Gastroesophageal sphincter (tissue), 4 donors: Measurements from ENCODE around the gene TLE2. TPM values are rescaled to one million over a fixed set of nuclear protein-coding genes. Genes with fewer than 3 reads are reported as not detected.

ENCODE experiments used
- ATAC-seq: fragments of 150-250 bp; one replicate; pipeline ENCODE4 v1.9.1; 2016; ENCODE audit warnings: mild to moderate bottlenecking, moderate library complexity
- H3K27ac ChIP-seq, 4 donors: fragments of 200-600 bp; sonication (generic) in 3 of 4; 1 replicate in 3 of 4; 2 replicates in 1 of 4; pipeline ENCODE4 v1.5.1; 2016 to 2019
- H3K27me3 ChIP-seq: fragments of 200-600 bp; sonication (generic); one replicate; pipeline ENCODE4 v1.5.1; 2019
- H3K36me3 ChIP-seq, 2 donors: fragments of 200-600 bp; sonication (generic); one replicate each; pipeline ENCODE4 v1.5.1; 2019; ENCODE audit warnings: control low read depth in 1 of 2
- H3K4me1 ChIP-seq, 3 donors: fragments of 200-600 bp; sonication (generic); 1 replicate in 2 of 3; 2 replicates in 1 of 3; pipeline ENCODE4 v1.5.1; 2016 to 2019; ENCODE audit warnings: control low read depth in 2 of 3
- H3K4me3 ChIP-seq, 2 donors: fragments of 200-600 bp; sonication (generic); one replicate each; pipeline ENCODE4 v1.5.1; 2019; ENCODE audit warnings: mild to moderate bottlenecking in 1 of 2, moderate library complexity in 1 of 2
- H3K9me3 ChIP-seq, 3 donors: fragments of 200-600 bp; sonication (generic); one replicate each; pipeline ENCODE4 v1.5.1; 2017 to 2019; ENCODE audit warnings: control low read depth in 2 of 3
- CTCF ChIP-seq, 4 experiments: fragments of 200-600 bp in 2 of 4; fragments of 450-650 bp in 2 of 4; sonication (generic) in 1 of 4; IDR thresholded peaks; one replicate each; pipeline ENCODE4 v1.5.1; 2017 to 2019; ENCODE audit warnings: antibody characterized with exemption in 4 of 4, mild to moderate bottlenecking in 2 of 4, moderate library complexity in 2 of 4
- EP300 ChIP-seq: sonication (generic); formaldehyde crosslinking; IDR thresholded peaks from one replicate; pipeline ENCODE4 v1.6.1; 2017; ENCODE audit warnings: antibody characterized with exemption, mild to moderate bottlenecking
- POLR2A ChIP-seq, 2 donors: fragments of 450-650 bp; IDR thresholded peaks; one replicate each; pipeline ENCODE4 v1.6.1; 2017; ENCODE audit warnings: antibody characterized with exemption in 2 of 2, mild to moderate bottlenecking in 2 of 2, moderate library complexity in 1 of 2
- POLR2AphosphoS5 ChIP-seq: sonication (generic); formaldehyde crosslinking; IDR thresholded peaks from one replicate; pipeline ENCODE4 v1.6.1; 2017; ENCODE audit warnings: antibody characterized with exemption
- WGBS, 2 donors: methylation state at CpG; one replicate each; pipeline ENCODE4 v1.1.5; 2018; ENCODE audit warnings: low coverage in 1 of 2; 5-methylcytosine and 5-hydroxymethylcytosine counted together
- total RNA-seq, 4 donors: library from RNA; depleted of rRNA; stranded (reverse); fragments of >200 nt; gene quantifications; one replicate each; pipeline ENCODE4 v1.1.0, GENCODE V29; 2016

The TLE2 gene
- total RNA-seq, 4 donors from 2014 or later = 27.1 to 46.1 (median 34.4) TPM

GRCh38 chr19:3064011-3064330 is 34.9 kb upstream of the TLE2 start:
- peaks cover 0 to 36% (median 7%) of the 10 kb centered on the region in 3 donors for H3K4me1 ChIP-seq
- TF ChIP-seq POLR2A (IDR thresholded peaks at IDR 0.05) (no peak), EP300 (no peak)
- no peak overlapping the region for H3K4me3 ChIP-seq
- peak overlapping the region in 3 of 4 donors; percentile 98 to 99 (median 98) for H3K27ac ChIP-seq
- peaks cover 0 to 11% of the 10 kb centered on the region in 2 donors for H3K36me3 ChIP-seq
- WGBS, 2 donors = 100% methylated on average over 2 of the region's 7 CpGs; no CpG with 5 or more reads in 1 of the 2 donors
- no peaks in the 10 kb centered on the region for H3K27me3 ChIP-seq
- ATAC-seq = no peak
- no peaks in the 10 kb centered on the region for H3K9me3 ChIP-seq

GRCh38 chr19:3062165-3063105 is 33.4 kb upstream of the TLE2 start, which contains the start of gene TLE5:
TLE5 (minus strand) TSS chr19:3062495; CDS start chr19:3062200, 295 bp downstream.
- Histone ChIP-seq H3K9me3 (no peaks in the 10 kb centered on the region), H3K4me1 (peaks cover 0 to 51% (median 16%) of the 10 kb centered on the region in 3 donors), H3K27me3 (no peaks in the 10 kb centered on the region), H3K4me3 (peak within 1 kb of the TSS; percentile 68 to 79), H3K27ac (peak within 1 kb of the TSS; percentile 86 to 99 (median 98)), H3K36me3 (peaks cover 0 to 26% of the 10 kb centered on the region in 2 donors)
- TF ChIP-seq POLR2AphosphoS5 (no peak), POLR2A (IDR thresholded peaks at IDR 0.05) (peak in 1 of 2 donors; percentile 29), EP300 (no peak)
- 9 to 10% methylated on average over 1 of the region's 111 CpGs for whole genome bisulfite sequencing, 2 donors
- ATAC-seq = peak; percentile 81

- TF ChIP-seq POLR2A (IDR thresholded peaks at IDR 0.05) = peak in 1 of 2 donors; percentile 39
- TF ChIP-seq EP300 = no peak
- peak in 3 of 4 experiments; percentile 34 to 70 (median 38) for TF ChIP-seq CTCF (IDR thresholded peaks at IDR 0.05)
- peak; percentile 23 for TF ChIP-seq POLR2AphosphoS5
- WGBS, 2 donors = no CpG with 5 or more reads among the region's 88 CpGs
- Histone ChIP-seq H3K4me1 (peaks cover 2 to 61% (median 26%) of the 10 kb centered on the region in 3 donors), H3K27ac (peak overlapping the region; percentile 86 to 99 (median 98)), H3K27me3 (no peaks in the 10 kb centered on the region), H3K9me3 (no peaks in the 10 kb centered on the region), H3K4me3 (peak overlapping the region; percentile 68 to 79), H3K36me3 (peaks cover 0 to 36% of the 10 kb centered on the region in 2 donors)
- ATAC-seq = peak; percentile 44
These were observed 32.4 kb upstream of the TLE2 start for GRCh38 chr19:3061182-3062161.

- H3K27me3 ChIP-seq = no peaks in the 10 kb centered on the region
- H3K36me3 ChIP-seq = peaks cover 0 to 42% of the 10 kb centered on the region in 2 donors
- peak overlapping the region; percentile 68 to 79 for H3K4me3 ChIP-seq
- TF ChIP-seq CTCF (IDR thresholded peaks at IDR 0.05) (no peak), EP300 (no peak), POLR2AphosphoS5 (no peak), POLR2A (IDR thresholded peaks at IDR 0.05) (no peak)
- peak overlapping the region; percentile 86 to 99 (median 98) for H3K27ac ChIP-seq
- H3K9me3 ChIP-seq = no peaks in the 10 kb centered on the region
- H3K4me1 ChIP-seq = peaks cover 2 to 67% (median 28%) of the 10 kb centered on the region in 3 donors
- WGBS, 2 donors = 15 to 20% methylated on average over 1 of the region's 4 CpGs
- no peak for ATAC-seq
These were observed 31.7 kb upstream of the TLE2 start for GRCh38 chr19:3060857-3061181.

- H3K27me3 ChIP-seq = no peaks in the 10 kb centered on the region
- WGBS, 2 donors = 20 to 25% methylated on average over 1 to 2 of the region's 16 CpGs
- peak overlapping the region in 1 of 2 donors; percentile 68 for H3K4me3 ChIP-seq
- peak overlapping the region in 3 of 4 donors; percentile 3 to 99 (median 98) for H3K27ac ChIP-seq
- no peak for ATAC-seq
- peaks cover 2 to 79% (median 31%) of the 10 kb centered on the region in 3 donors for H3K4me1 ChIP-seq
- H3K9me3 ChIP-seq = no peaks in the 10 kb centered on the region
- H3K36me3 ChIP-seq = peaks cover 0 to 54% of the 10 kb centered on the region in 2 donors
- TF ChIP-seq POLR2A (IDR thresholded peaks at IDR 0.05) (no peak), POLR2AphosphoS5 (no peak), CTCF (IDR thresholded peaks at IDR 0.05) (no peak), EP300 (no peak)
These were observed 30.6 kb upstream of the TLE2 start for GRCh38 chr19:3059653-3060052.
